Liver (tissue), 9 donors: ENCODE results near the gene ETF1. TPM values are rescaled to one million over a fixed set of nuclear protein-coding genes. Genes with fewer than 3 reads are reported as not detected.

Experiments
- DNase-seq: peaks from one replicate; pipeline ENCODE4 v3.0.0-alpha.2; 2017; ENCODE audit warnings: low spot score
- H3K27ac ChIP-seq, 2 donors: one replicate each; pipeline ENCODE4 v1.7.0; 2013; ENCODE audit warnings: inconsistent platforms in 2 of 2, low read length in 2 of 2, control low read depth in 1 of 2, low read depth in 1 of 2, mild to moderate bottlenecking in 1 of 2
- H3K27me3 ChIP-seq, 4 donors: one replicate each; pipeline versions ENCODE4 v1.6.1 to v1.7.0; 2013; ENCODE audit warnings: low read length in 3 of 4, inconsistent platforms in 1 of 4, mild to moderate bottlenecking in 1 of 4, moderate library complexity in 1 of 4; ENCODE audit not compliant: control insufficient read depth in 4 of 4, insufficient read depth in 4 of 4
- H3K36me3 ChIP-seq, 4 donors: one replicate each; pipeline versions ENCODE4 v1.6.1 to v1.7.0; 2013; ENCODE audit warnings: low read length in 3 of 4, mild to moderate bottlenecking in 3 of 4, low read depth in 1 of 4, moderate library complexity in 1 of 4; ENCODE audit not compliant: control insufficient read depth in 4 of 4, insufficient read depth in 3 of 4
- H3K4me1 ChIP-seq, 4 donors: one replicate each; pipeline versions ENCODE4 v1.6.1 to v1.7.0; 2013; ENCODE audit warnings: low read length in 3 of 4, mild to moderate bottlenecking in 3 of 4, moderate library complexity in 1 of 4; ENCODE audit not compliant: control insufficient read depth in 4 of 4, insufficient read depth in 4 of 4
- H3K4me3 ChIP-seq, 3 donors: one replicate each; pipeline versions ENCODE4 v1.6.1 to v1.7.0; 2013; ENCODE audit warnings: low read length in 3 of 3, control low read depth in 1 of 3, low read depth in 1 of 3, mild to moderate bottlenecking in 1 of 3
- H3K9ac ChIP-seq, 2 donors: one replicate each; pipeline ENCODE4 v1.7.0; 2013; ENCODE audit warnings: low read length in 2 of 2, mild to moderate bottlenecking in 2 of 2, moderate library complexity in 2 of 2, control low read depth in 1 of 2, low read depth in 1 of 2
- H3K9me3 ChIP-seq, 4 donors: one replicate each; pipeline versions ENCODE4 v1.6.1 to v1.7.0; 2013; ENCODE audit warnings: low read length in 3 of 4; ENCODE audit not compliant: control insufficient read depth in 4 of 4
- CTCF ChIP-seq: fragments of 150-350 bp; IDR thresholded peaks from 2 replicates; pipeline ENCODE4 v1.5.1; 2017; ENCODE audit warnings: improper control_type of control experiment, low read depth, low read length; ENCODE audit not compliant: missing input control
- EGR1 ChIP-seq, 2 donors: IDR thresholded peaks; 2 replicates each; pipeline ENCODE4 v1.6.1; 2016 to 2018; ENCODE audit warnings: antibody characterized with exemption in 2 of 2, low read depth in 2 of 2
- FOXA2 ChIP-seq: IDR thresholded peaks from 2 replicates; pipeline ENCODE4 v1.6.1; 2016; ENCODE audit warnings: antibody characterized with exemption
- GABPA ChIP-seq, 2 donors: IDR thresholded peaks in 1 of 2; conservative IDR thresholded peaks in 1 of 2; 2 replicates each; pipeline ENCODE4 v1.6.1; 2016; ENCODE audit warnings: antibody characterized with exemption in 2 of 2, mild to moderate bottlenecking in 1 of 2, moderate library complexity in 1 of 2
- HNF4A ChIP-seq, 2 donors: conservative IDR thresholded peaks; 2 replicates each; pipeline ENCODE4 v1.6.1; 2016; ENCODE audit warnings: antibody characterized with exemption in 2 of 2, mild to moderate bottlenecking in 2 of 2
- HNF4G ChIP-seq: IDR thresholded peaks from 2 replicates; pipeline ENCODE4 v1.6.1; 2016; ENCODE audit warnings: antibody characterized with exemption
- JUND ChIP-seq, 2 donors: IDR thresholded peaks; 2 replicates each; pipeline ENCODE4 v1.6.1; 2016; ENCODE audit warnings: antibody characterized with exemption in 2 of 2
- NR2F2 ChIP-seq: IDR thresholded peaks from 2 replicates; pipeline ENCODE4 v1.6.1; 2016; ENCODE audit warnings: antibody characterized with exemption
- RAD21 ChIP-seq, 2 donors: IDR thresholded peaks; 2 replicates each; pipeline ENCODE4 v1.6.1; 2016; ENCODE audit warnings: antibody characterized with exemption in 2 of 2, mild to moderate bottlenecking in 2 of 2
- RXRA ChIP-seq, 2 donors: IDR thresholded peaks; 2 replicates each; pipeline ENCODE4 v1.6.1; 2017 to 2018; ENCODE audit warnings: antibody characterized with exemption in 2 of 2, mild to moderate bottlenecking in 1 of 2
- SP1 ChIP-seq: IDR thresholded peaks from 2 replicates; pipeline ENCODE4 v1.6.1; 2018; ENCODE audit warnings: antibody characterized with exemption, mild to moderate bottlenecking
- TAF1 ChIP-seq: conservative IDR thresholded peaks from 2 replicates; pipeline ENCODE4 v1.6.1; 2016; ENCODE audit warnings: antibody characterized with exemption, mild to moderate bottlenecking
- YY1 ChIP-seq: IDR thresholded peaks from 2 replicates; pipeline ENCODE4 v1.6.1; 2016; ENCODE audit warnings: antibody characterized with exemption, mild to moderate bottlenecking
- WGBS: extraction: QIAGEN DNeasy Blood & Tissue Kit; methylation state at CpG from one replicate; pipeline ENCODE4 v1.1.7; 2013; 5-methylcytosine and 5-hydroxymethylcytosine counted together
- polyA plus RNA-seq, 2 donors: library from polyadenylated mRNA; stranded (reverse) in 1 of 2; unstranded in 1 of 2; fragments of 200-250 nt in 1 of 2; fragments of >200 nt in 1 of 2; fragmentation: Nextera tagmentation in 1 of 2; extraction: Ambion mirVana in 1 of 2; gene quantifications; one replicate each; pipeline versions ENCODE4 v1.2.1 to v1.2.3, GENCODE V29; 2013 to 2015
- total RNA-seq, 2 donors: library from RNA; depleted of rRNA; stranded (reverse); fragments of >200 nt; gene quantifications; one replicate each; pipeline ENCODE4 v1.2.3, GENCODE V29; 2014
- TF ChIP-seq, protein P1 (sequence below): IDR thresholded peaks from 2 replicates; pipeline ENCODE4 v1.6.1; 2016; ENCODE audit warnings: antibody characterized with exemption
- TF ChIP-seq, protein P2 (sequence below): IDR thresholded peaks from 2 replicates; pipeline ENCODE4 v1.6.1; 2016; ENCODE audit warnings: antibody characterized with exemption, mild to moderate bottlenecking
- TF ChIP-seq, protein P3 (sequence below): IDR thresholded peaks from 2 replicates; pipeline ENCODE4 v1.6.1; 2016; ENCODE audit warnings: antibody characterized with exemption
- donor health status: healthy.
- donor health status: healthy.
- donor health status: healthy.
- donor health status: healthy.
- donor health status: healthy.

Gene ETF1
- total and polyA plus RNA-seq, 4 donors, result 21.7 to 39.7 (median 31.1) TPM

DNA sequence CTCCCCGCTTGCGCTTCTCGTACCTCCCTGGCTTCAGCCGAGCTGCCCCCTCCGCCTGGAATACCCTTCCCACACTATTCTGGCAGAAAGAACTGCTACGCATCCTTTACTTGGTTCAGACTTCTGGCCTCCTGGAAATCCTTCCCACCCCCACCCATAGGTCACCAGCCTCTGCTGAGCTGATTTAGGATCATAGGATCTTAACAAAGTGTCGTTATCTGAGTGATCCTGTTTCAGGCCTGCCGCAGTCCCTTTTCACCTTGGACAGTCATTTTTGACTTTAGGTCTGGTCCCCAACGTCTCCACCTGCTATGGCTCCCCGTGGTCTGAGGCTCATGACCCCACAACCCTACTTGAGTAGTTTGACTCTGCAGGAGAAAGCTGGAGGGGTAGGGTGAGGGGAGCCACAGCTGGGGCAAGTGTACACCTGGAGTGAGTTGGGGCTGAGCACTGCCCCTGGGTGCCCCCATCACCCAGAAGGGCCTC, 50.4 kb downstream of the ETF1 start:
- Histone ChIP-seq H3K4me3 (peak overlapping the region; percentile 45 to 70 (median 68)), H3K9me3 (no peaks in the 10 kb centered on the region), H3K27me3 (no peaks in the 10 kb centered on the region), H3K4me1 (peaks cover 0 to 34% (median 20%) of the 10 kb centered on the region in 4 donors), H3K27ac (peak overlapping the region; percentile 83 to 95), H3K9ac (peak overlapping the region; percentile 56 to 77), H3K36me3 (no peaks in the 10 kb centered on the region)
- WGBS, result 19% methylated on average over 10 of the region's 10 CpGs
- TF ChIP-seq SP1 (no peak), NR2F2 (no peak), JUND (IDR thresholded peaks at IDR 0.05) (no peak), TAF1 (no peak), HNF4G (no peak), HNF4A (conservative IDR thresholded peaks at IDR 0.05) (no peak), CTCF (no peak), YY1 (no peak), RXRA (IDR thresholded peaks at IDR 0.05) (no peak), FOXA2 (no peak), EGR1 (IDR thresholded peaks at IDR 0.05; ENCODE audit: low read depth in 2 of 2) (no peak), GABPA (IDR thresholded peaks at IDR 0.05 in 1 of 2, conservative IDR thresholded peaks at IDR 0.05 in 1 of 2) (no peak), RAD21 (IDR thresholded peaks at IDR 0.05) (no peak)
- TF ChIP-seq, protein P1, sequence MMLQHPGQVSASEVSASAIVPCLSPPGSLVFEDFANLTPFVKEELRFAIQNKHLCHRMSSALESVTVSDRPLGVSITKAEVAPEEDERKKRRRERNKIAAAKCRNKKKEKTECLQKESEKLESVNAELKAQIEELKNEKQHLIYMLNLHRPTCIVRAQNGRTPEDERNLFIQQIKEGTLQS, result no peak
- TF ChIP-seq, protein P2, sequence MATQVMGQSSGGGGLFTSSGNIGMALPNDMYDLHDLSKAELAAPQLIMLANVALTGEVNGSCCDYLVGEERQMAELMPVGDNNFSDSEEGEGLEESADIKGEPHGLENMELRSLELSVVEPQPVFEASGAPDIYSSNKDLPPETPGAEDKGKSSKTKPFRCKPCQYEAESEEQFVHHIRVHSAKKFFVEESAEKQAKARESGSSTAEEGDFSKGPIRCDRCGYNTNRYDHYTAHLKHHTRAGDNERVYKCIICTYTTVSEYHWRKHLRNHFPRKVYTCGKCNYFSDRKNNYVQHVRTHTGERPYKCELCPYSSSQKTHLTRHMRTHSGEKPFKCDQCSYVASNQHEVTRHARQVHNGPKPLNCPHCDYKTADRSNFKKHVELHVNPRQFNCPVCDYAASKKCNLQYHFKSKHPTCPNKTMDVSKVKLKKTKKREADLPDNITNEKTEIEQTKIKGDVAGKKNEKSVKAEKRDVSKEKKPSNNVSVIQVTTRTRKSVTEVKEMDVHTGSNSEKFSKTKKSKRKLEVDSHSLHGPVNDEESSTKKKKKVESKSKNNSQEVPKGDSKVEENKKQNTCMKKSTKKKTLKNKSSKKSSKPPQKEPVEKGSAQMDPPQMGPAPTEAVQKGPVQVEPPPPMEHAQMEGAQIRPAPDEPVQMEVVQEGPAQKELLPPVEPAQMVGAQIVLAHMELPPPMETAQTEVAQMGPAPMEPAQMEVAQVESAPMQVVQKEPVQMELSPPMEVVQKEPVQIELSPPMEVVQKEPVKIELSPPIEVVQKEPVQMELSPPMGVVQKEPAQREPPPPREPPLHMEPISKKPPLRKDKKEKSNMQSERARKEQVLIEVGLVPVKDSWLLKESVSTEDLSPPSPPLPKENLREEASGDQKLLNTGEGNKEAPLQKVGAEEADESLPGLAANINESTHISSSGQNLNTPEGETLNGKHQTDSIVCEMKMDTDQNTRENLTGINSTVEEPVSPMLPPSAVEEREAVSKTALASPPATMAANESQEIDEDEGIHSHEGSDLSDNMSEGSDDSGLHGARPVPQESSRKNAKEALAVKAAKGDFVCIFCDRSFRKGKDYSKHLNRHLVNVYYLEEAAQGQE, result no peak
- TF ChIP-seq, protein P3, sequence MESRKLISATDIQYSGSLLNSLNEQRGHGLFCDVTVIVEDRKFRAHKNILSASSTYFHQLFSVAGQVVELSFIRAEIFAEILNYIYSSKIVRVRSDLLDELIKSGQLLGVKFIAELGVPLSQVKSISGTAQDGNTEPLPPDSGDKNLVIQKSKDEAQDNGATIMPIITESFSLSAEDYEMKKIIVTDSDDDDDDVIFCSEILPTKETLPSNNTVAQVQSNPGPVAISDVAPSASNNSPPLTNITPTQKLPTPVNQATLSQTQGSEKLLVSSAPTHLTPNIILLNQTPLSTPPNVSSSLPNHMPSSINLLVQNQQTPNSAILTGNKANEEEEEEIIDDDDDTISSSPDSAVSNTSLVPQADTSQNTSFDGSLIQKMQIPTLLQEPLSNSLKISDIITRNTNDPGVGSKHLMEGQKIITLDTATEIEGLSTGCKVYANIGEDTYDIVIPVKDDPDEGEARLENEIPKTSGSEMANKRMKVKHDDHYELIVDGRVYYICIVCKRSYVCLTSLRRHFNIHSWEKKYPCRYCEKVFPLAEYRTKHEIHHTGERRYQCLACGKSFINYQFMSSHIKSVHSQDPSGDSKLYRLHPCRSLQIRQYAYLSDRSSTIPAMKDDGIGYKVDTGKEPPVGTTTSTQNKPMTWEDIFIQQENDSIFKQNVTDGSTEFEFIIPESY, result no peak
- no peak for DNase-seq
